ENCODE data around the gene FICD.

DNA sequence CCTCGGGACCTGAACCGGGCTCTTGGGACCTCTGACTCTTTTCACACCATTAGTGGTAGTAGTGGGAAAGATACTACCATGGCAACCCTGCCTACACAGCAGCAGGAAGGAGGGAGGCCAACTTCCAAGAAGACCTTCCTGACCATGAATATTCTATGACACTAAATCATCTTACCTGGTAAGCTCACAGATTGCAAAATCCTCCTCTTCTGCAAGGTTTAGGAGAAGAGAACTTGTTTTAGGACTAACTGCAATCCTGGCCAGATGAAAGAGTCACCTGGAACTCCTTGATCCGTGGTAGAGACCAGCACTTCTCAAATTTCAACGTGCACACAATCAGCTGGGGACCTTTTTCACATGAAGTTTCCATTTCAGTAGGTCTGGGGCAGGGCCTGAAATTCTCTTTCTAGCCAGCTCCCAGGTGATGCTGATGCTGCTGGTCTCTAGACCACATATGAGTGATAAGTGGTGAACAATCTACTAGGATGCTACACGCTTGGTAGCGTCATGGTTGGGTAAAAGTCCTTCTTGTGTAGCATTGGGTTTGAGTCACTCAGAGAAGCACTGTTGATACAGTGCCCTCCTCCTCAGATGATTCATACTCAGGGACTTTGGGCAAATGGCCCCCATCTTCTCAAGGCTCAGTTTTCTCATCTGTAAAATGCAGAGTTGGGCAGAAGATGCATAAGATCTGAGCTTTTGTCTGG is 35.6 kb upstream of the FICD start:
- TF ChIP-seq, protein P1, sequence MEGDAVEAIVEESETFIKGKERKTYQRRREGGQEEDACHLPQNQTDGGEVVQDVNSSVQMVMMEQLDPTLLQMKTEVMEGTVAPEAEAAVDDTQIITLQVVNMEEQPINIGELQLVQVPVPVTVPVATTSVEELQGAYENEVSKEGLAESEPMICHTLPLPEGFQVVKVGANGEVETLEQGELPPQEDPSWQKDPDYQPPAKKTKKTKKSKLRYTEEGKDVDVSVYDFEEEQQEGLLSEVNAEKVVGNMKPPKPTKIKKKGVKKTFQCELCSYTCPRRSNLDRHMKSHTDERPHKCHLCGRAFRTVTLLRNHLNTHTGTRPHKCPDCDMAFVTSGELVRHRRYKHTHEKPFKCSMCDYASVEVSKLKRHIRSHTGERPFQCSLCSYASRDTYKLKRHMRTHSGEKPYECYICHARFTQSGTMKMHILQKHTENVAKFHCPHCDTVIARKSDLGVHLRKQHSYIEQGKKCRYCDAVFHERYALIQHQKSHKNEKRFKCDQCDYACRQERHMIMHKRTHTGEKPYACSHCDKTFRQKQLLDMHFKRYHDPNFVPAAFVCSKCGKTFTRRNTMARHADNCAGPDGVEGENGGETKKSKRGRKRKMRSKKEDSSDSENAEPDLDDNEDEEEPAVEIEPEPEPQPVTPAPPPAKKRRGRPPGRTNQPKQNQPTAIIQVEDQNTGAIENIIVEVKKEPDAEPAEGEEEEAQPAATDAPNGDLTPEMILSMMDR (IDR thresholded peaks at IDR 0.05; ENCODE audit: insufficient read depth, low read length, poor library complexity, severe bottlenecking): no peak
- no peak for TF ChIP-seq EZH2phosphoT487 (conservative IDR thresholded peaks at IDR 0.05; ENCODE audit: low read length)

Measured in SU-DHL-6 (cell line).